Spinal cord (tissue), 10 donors: ENCODE data around the gene CKAP2L. TPM values are rescaled to one million over a fixed set of nuclear protein-coding genes. Genes with fewer than 3 reads are reported as not detected.

Experiments
- DNase-seq, 6 donors: peaks; one replicate each; pipeline versions ENCODE4 v3.0.0 to v3.0.0-alpha.2; 2013 to 2015; ENCODE audit warnings: low spot score in 6 of 6, low read depth in 4 of 6
- H3K27ac ChIP-seq: one replicate; pipeline ENCODE4 v1.5.1; 2013; ENCODE audit warnings: low read depth, low read length, control low read depth
- H3K27me3 ChIP-seq: one replicate; pipeline ENCODE4 v1.6.1; 2013; ENCODE audit warnings: low read length; ENCODE audit not compliant: control insufficient read depth, insufficient read depth
- H3K36me3 ChIP-seq: one replicate; pipeline ENCODE4 v1.6.1; 2013; ENCODE audit warnings: low read length; ENCODE audit not compliant: control insufficient read depth, insufficient read depth
- H3K4me1 ChIP-seq: one replicate; pipeline ENCODE4 v1.6.1; 2013; ENCODE audit warnings: low read length; ENCODE audit not compliant: control insufficient read depth, insufficient read depth
- H3K4me3 ChIP-seq: one replicate; pipeline ENCODE4 v1.5.1; 2013; ENCODE audit warnings: low read depth, low read length, control low read depth
- H3K9me3 ChIP-seq: one replicate; pipeline ENCODE4 v1.6.1; 2013; ENCODE audit warnings: low read length; ENCODE audit not compliant: control insufficient read depth, insufficient read depth
- whole genome bisulfite sequencing: methylation state at CpG from one replicate; pipeline ENCODE4 v1.1.5; 2013; ENCODE audit warnings: missing lambda C conversion rate; ENCODE audit not compliant: insufficient coverage; 5-methylcytosine and 5-hydroxymethylcytosine counted together
- polyA plus RNA-seq, 2 donors: library from polyadenylated mRNA; unstranded; fragments of 120-200 nt; gene quantifications; one replicate each; pipeline ENCODE4 v1.2.1, GENCODE V29; 2013; ENCODE audit not compliant: insufficient read length in 2 of 2
- total RNA-seq, 2 donors: library from RNA; depleted of rRNA in 1 of 2; stranded (reverse); fragments of 120-200 nt in 1 of 2; fragments of >200 nt in 1 of 2; gene quantifications; one replicate each; pipeline versions ENCODE4 v1.2.3 to v1.2.4, GENCODE V29; 2013 to 2014
- donor health status: healthy.

The CKAP2L gene
- total and polyA plus RNA-seq, 4 donors: 6.0 to 8.6 (median 7.4) TPM

GRCh38 chr2:112767693-112768330 lies 3.4 kb upstream of the CKAP2L start:
- peaks cover 7% of the 10 kb centered on the region for H3K4me1 ChIP-seq
- no peaks in the 10 kb centered on the region for H3K36me3 ChIP-seq
- H3K9me3 ChIP-seq: no peaks in the 10 kb centered on the region
- H3K4me3 ChIP-seq: no peak overlapping the region
- no peak overlapping the region for H3K27ac ChIP-seq
- H3K27me3 ChIP-seq: no peaks in the 10 kb centered on the region
- WGBS: 75% methylated on average over 1 of the region's 6 CpGs
- DNase-seq: no peak

DNA sequence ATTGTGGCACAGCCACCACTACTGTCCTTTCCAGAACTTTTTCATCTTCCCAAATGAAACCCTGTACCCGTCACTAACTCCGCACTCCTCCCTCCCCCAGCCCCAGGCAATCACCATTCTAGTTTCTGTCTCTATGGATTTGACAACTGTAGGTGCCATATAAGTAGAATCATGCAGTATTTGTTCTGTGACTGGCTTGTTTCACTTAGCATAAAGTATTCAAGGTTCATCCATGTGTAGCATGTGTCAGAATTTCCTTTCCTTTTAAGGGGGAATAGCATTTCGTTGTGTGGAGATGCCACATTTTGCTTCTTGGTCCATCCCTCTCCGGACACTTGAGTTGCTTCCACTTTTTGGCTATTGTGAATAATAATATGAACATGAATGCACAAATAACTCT lies 842 bp upstream of the CKAP2L start:
- Histone ChIP-seq H3K9me3 (no peaks in the 10 kb centered on the region), H3K36me3 (no peaks in the 10 kb centered on the region), H3K27ac (peak overlapping the region; percentile 58), H3K4me3 (peak overlapping the region; percentile 70), H3K4me1 (peaks cover 7% of the 10 kb centered on the region), H3K27me3 (no peaks in the 10 kb centered on the region)
- peak in 1 of 6 donors; percentile 3 for DNase-seq
- no CpG with 5 or more reads among the region's 4 CpGs for WGBS

DNA sequence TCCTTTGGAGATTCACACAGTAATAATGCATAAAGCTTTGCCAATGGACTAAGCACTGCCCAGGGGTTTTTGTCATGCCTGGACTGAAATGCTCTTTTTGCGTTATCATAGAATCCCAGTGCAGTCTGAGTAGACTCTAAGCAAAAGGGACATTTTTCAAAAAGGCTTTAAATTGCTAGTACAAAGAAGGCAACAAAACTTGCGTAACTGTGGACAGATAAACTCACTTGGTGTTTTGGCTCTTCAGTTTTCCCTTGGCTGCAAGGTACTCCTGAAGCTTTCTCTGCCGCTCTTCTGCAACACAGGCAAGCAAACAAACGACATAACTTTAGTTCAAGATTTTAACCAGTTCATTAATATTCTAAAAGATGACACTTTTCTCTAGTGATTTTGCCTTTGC lies 2.1 kb downstream of the CKAP2L start:
- H3K27me3 ChIP-seq: no peaks in the 10 kb centered on the region
- H3K36me3 ChIP-seq: no peaks in the 10 kb centered on the region
- no peaks in the 10 kb centered on the region for H3K9me3 ChIP-seq
- WGBS: 95% methylated on average over 4 of the region's 4 CpGs
- peaks cover 7% of the 10 kb centered on the region for H3K4me1 ChIP-seq
- H3K4me3 ChIP-seq: no peak overlapping the region
- no peak overlapping the region for H3K27ac ChIP-seq
- no peak for DNase-seq

- Histone ChIP-seq H3K27me3 (no peaks in the 10 kb centered on the region), H3K27ac (no peak overlapping the region), H3K36me3 (no peaks in the 10 kb centered on the region), H3K4me3 (no peak overlapping the region), H3K9me3 (no peaks in the 10 kb centered on the region), H3K4me1 (peaks cover 7% of the 10 kb centered on the region)
- DNase-seq: no peak
- WGBS: no CpG with 5 or more reads among the region's 1 CpG
Measured at GRCh38 chr2:112760149-112760548, 4.3 kb downstream of the CKAP2L start.

- no peak overlapping the region for H3K4me3 ChIP-seq
- WGBS: no CpG with 5 or more reads among the region's 2 CpGs
- peaks cover under 1% of the 10 kb centered on the region for H3K4me1 ChIP-seq
- no peak overlapping the region for H3K27ac ChIP-seq
- peak in 1 of 6 donors; percentile 30 for DNase-seq
- H3K27me3 ChIP-seq: no peaks in the 10 kb centered on the region
- H3K9me3 ChIP-seq: no peaks in the 10 kb centered on the region
- H3K36me3 ChIP-seq: no peaks in the 10 kb centered on the region
Measured at GRCh38 chr2:112758711-112759110, 5.7 kb downstream of the CKAP2L start.

- DNase-seq: no peak
- no peaks in the 10 kb centered on the region for H3K4me1 ChIP-seq
- no peaks in the 10 kb centered on the region for H3K27me3 ChIP-seq
- no CpG with 5 or more reads among the region's 3 CpGs for WGBS
- H3K36me3 ChIP-seq: no peaks in the 10 kb centered on the region
- H3K27ac ChIP-seq: no peak overlapping the region
- H3K4me3 ChIP-seq: no peak overlapping the region
- H3K9me3 ChIP-seq: no peaks in the 10 kb centered on the region
Measured at GRCh38 chr2:112757265-112757664, 7.1 kb downstream of the CKAP2L start.

- no CpG with 5 or more reads among the region's 3 CpGs for WGBS
- H3K27ac ChIP-seq: no peak overlapping the region
- no peaks in the 10 kb centered on the region for H3K9me3 ChIP-seq
- H3K27me3 ChIP-seq: no peaks in the 10 kb centered on the region
- no peaks in the 10 kb centered on the region for H3K4me1 ChIP-seq
- H3K4me3 ChIP-seq: no peak overlapping the region
- DNase-seq: no peak
- no peaks in the 10 kb centered on the region for H3K36me3 ChIP-seq
Measured at GRCh38 chr2:112756207-112756606, 8.2 kb downstream of the CKAP2L start.

DNA sequence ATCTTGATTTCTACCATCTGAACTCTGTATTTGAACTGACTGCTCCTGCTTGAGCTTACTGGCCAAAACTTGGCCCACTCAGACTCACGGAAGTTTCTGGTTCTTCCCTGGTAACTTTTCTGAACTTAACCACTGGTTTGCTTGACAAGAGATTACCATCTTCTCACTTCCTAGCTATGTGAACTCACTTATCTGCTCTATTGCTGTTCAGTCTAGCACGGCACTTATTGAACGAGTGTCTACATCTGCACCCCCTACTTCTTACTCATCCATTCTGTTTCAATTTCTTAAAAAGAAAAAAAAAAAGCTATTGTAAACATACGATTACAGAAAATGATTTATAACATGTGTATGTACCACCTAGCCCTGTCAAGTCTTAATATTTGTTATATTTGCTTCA lies 9.0 kb downstream of the CKAP2L start:
- H3K4me1 ChIP-seq: no peaks in the 10 kb centered on the region
- no peaks in the 10 kb centered on the region for H3K36me3 ChIP-seq
- 94% methylated on average over 1 of the region's 4 CpGs for WGBS
- DNase-seq: no peak
- H3K9me3 ChIP-seq: no peaks in the 10 kb centered on the region
- no peak overlapping the region for H3K4me3 ChIP-seq
- no peak overlapping the region for H3K27ac ChIP-seq
- no peaks in the 10 kb centered on the region for H3K27me3 ChIP-seq

- Histone ChIP-seq H3K27ac (no peak overlapping the region), H3K27me3 (no peaks in the 10 kb centered on the region), H3K9me3 (no peaks in the 10 kb centered on the region), H3K36me3 (no peaks in the 10 kb centered on the region), H3K4me3 (no peak overlapping the region), H3K4me1 (no peaks in the 10 kb centered on the region)
- DNase-seq: no peak
- 100% methylated on average over 1 of the region's 1 CpG for WGBS
Measured at GRCh38 chr2:112754564-112754963, 9.8 kb downstream of the CKAP2L start.

DNA sequence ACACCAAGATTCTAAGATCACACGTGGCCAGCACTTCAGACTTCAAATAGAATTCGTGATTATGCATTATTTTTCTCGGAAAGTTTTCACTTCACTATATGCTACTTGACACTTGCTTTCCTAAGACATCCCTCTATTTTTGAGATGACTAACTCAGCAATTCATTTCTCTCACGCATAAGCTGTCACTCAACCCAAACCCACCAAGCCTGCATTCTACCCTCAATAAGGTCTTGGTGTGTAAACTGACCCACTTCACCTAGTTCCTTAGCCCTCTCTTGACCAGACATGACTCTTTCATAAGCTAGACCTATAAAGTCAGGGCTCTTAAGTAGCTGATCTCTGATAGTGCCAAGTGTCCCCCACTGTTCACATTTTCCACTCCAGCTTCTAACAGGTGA lies 11.7 kb downstream of the CKAP2L start:
- H3K27ac ChIP-seq: no peak overlapping the region
- H3K36me3 ChIP-seq: no peaks in the 10 kb centered on the region
- H3K27me3 ChIP-seq: no peaks in the 10 kb centered on the region
- WGBS: 91% methylated on average over 4 of the region's 4 CpGs
- H3K9me3 ChIP-seq: no peaks in the 10 kb centered on the region
- H3K4me3 ChIP-seq: no peak overlapping the region
- no peak for DNase-seq
- no peaks in the 10 kb centered on the region for H3K4me1 ChIP-seq
